AG09309 (cell line): ENCODE measurements around the gene ABCA4.

ENCODE experiments used
- DNase-seq: peaks from one replicate; pipeline ENCODE4 v3.0.0-alpha.2; 2010; ENCODE audit warnings: low read depth
- H3K4me3 ChIP-seq: 2 replicates; pipeline ENCODE4 v1.5.1; 2011; ENCODE audit warnings: mild to moderate bottlenecking, low read depth, low read length, moderate library complexity; ENCODE audit not compliant: control insufficient read depth
- CTCF ChIP-seq: IDR thresholded peaks from 2 replicates; pipeline ENCODE4 v1.5.1; 2011; ENCODE audit warnings: mild to moderate bottlenecking, low read depth, low read length, inconsistent platforms; ENCODE audit not compliant: insufficient read depth, control insufficient read depth; ENCODE audit errors: missing control alignments

The ABCA4 gene

GRCh38 chr1:94017155-94017829 lies 103.7 kb downstream of the ABCA4 start:
- no peak for DNase-seq
- TF ChIP-seq CTCF = no peak
- H3K4me3 ChIP-seq = no peak overlapping the region

GRCh38 chr1:94015489-94015817 lies 105.5 kb downstream of the ABCA4 start:
- DNase-seq = no peak
- H3K4me3 ChIP-seq = no peak overlapping the region
- TF ChIP-seq CTCF = no peak

- H3K4me3 ChIP-seq = no peak overlapping the region
- TF ChIP-seq CTCF = no peak
- peak; percentile 35 for DNase-seq
Measured at GRCh38 chr1:94014635-94015488, 106.1 kb downstream of the ABCA4 start.

GRCh38 chr1:94014087-94014486 lies 106.9 kb downstream of the ABCA4 start:
- no peak for DNase-seq
- no peak for TF ChIP-seq CTCF
- H3K4me3 ChIP-seq = no peak overlapping the region

- no peak for TF ChIP-seq CTCF
- no peak overlapping the region for H3K4me3 ChIP-seq
- DNase-seq = no peak
Measured at GRCh38 chr1:94013367-94013878, 107.5 kb downstream of the ABCA4 start.

- TF ChIP-seq CTCF = no peak
- no peak for DNase-seq
- no peak overlapping the region for H3K4me3 ChIP-seq
Measured at GRCh38 chr1:94012708-94013366, 108.1 kb downstream of the ABCA4 start.
